Measurements from ENCODE around the gene TMEM218. TPM values are rescaled to one million over a fixed set of nuclear protein-coding genes. Genes with fewer than 3 reads are reported as not detected.

TMEM218 gene
- total and polyA plus RNA-seq, 2 of the 8 experiments (the other 6 are each of a cell fraction or from before 2014, with no cell fraction given): 17.0 to 33.5 TPM

DNA sequence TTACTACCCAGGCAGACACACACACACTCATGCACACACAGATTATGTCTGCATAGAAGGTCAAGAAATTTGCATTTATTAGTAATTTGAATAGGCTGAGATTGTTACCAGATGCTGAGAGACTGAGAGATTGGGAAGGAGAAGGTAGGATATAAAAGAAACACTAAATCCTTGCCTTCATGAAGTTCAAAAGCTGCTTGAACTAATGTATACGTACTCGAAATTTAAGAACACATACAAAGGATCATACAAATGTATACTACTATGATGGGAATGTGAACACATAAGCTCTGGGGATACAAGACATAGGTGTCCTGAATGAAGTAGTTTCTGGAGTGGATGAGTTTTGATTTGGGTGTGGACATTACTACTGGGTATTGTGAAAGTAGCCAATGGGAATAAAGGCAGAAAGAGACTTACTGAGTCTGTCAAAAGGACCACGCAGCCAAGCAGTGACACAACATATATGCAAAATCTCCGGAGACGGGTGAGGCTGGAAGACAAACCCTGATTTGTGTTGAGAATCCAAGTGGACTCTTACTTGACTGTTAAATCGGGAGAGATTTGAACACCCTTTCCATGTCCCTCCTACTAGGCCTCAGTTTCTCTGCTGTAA, 45.8 kb upstream of the TMEM218 start:
- Histone ChIP-seq H3K36me3 (ENCODE audit: control insufficient read depth in 2 of 4, insufficient read depth in 4 of 4, low read length in 3 of 4) (no peaks in the 10 kb centered on the region; a peak in 1 of 8 replicates), H2BK120ac (replicated peaks; ENCODE audit: low read depth, low read length) (no peak overlapping the region), H3K27me3 (replicated peaks in 1 of 4; ENCODE audit: control insufficient read depth in 3 of 4, extremely low read depth in 1 of 4, insufficient read depth in 3 of 4, low read length in 3 of 4) (no peaks in the 10 kb centered on the region; a peak in 2 of 7 replicates), H3K4ac (replicated peaks; ENCODE audit: insufficient read length, low read depth, low read length) (no peak overlapping the region), H3K9ac (replicated peaks in 1 of 4; ENCODE audit: extremely low read depth in 1 of 4, low read depth in 3 of 4, low read length in 3 of 4) (no peak overlapping the region), H3K56ac (replicated peaks; ENCODE audit: insufficient read length, low read depth, low read length) (no peak overlapping the region), H3K79me1 (ENCODE audit: low read depth, low read length) (no peaks in the 10 kb centered on the region), H2BK5ac (ENCODE audit: low read depth, low read length) (no peak overlapping the region), H3K27ac (ENCODE audit: low read depth, low read length) (no peak overlapping the region), H3K4me3 (ENCODE audit: extremely low read depth in 1 of 4, insufficient read depth in 2 of 4, low read depth in 3 of 4, low read length in 4 of 4) (no peak overlapping the region), H2BK20ac (ENCODE audit: low read length) (no peak overlapping the region), H3K79me2 (ENCODE audit: control insufficient read depth in 1 of 2, insufficient read depth in 2 of 2, low read length in 2 of 2) (no peaks in the 10 kb centered on the region; a peak in 1 of 4 replicates), H2AK5ac (ENCODE audit: low read depth, low read length) (no peak overlapping the region), H3K23ac (ENCODE audit: insufficient read length) (no peak overlapping the region), H2BK15ac (ENCODE audit: low read length) (no peak overlapping the region), H3K18ac (ENCODE audit: extremely low read depth, low read length) (no peak overlapping the region), H3K4me1 (replicated peaks in 1 of 4; ENCODE audit: control insufficient read depth in 3 of 4, insufficient read depth in 4 of 4, low read length in 3 of 4) (peaks cover 0 to 3% (median under 1%) of the 10 kb centered on the region in 4 experiments; a peak in 1 of 7 replicates), H4K20me1 (replicated peaks in 1 of 2; ENCODE audit: control insufficient read depth in 1 of 2, insufficient read depth in 2 of 2, low read length in 2 of 2) (no peaks in the 10 kb centered on the region), H4K5ac (ENCODE audit: insufficient read length, low read depth, low read length) (no peak overlapping the region), H4K8ac (ENCODE audit: extremely low read depth, insufficient read depth, low read length) (no peak overlapping the region), H3K4me2 (ENCODE audit: insufficient read depth in 1 of 2, low read depth in 2 of 2, low read length in 2 of 2) (no peak overlapping the region), H2BK12ac (ENCODE audit: low read depth, low read length) (no peak overlapping the region), H3K14ac (ENCODE audit: insufficient read length) (no peak overlapping the region), H2AFZ (ENCODE audit: low read length) (no peak overlapping the region), H3K9me3 (ENCODE audit: insufficient read depth in 2 of 2, low read depth in 1 of 2, low read length in 1 of 2) (peaks cover 0 to 6% of the 10 kb centered on the region in 2 experiments; a peak in 1 of 4 replicates), H4K91ac (replicated peaks; ENCODE audit: insufficient read length, low read length) (no peak overlapping the region), H3K23me2 (ENCODE audit: low read depth, low read length) (peaks cover 2% of the 10 kb centered on the region; the same call in 1 of the 2 replicates)
- ChIA-PET CTCF (ENCODE audit: partially characterized antibody) (interaction anchor here (0.6 to 5.7 kb wide), 10 partner anchors 14 to 248 kb away, joined by 3 to 42 read pairs (median 3); no protein-coding TSS in a partner anchor), POLR2A (ENCODE audit: partially characterized antibody) (no interaction called here)
- 86% methylated on average over 6 of the region's 6 CpGs; no CpG with 5 or more reads in 1 of the 2 experiments for WGBS, 2 experiments (ENCODE audit: extremely low coverage in 1 of 2, insufficient coverage in 1 of 2, insufficient read length in 1 of 2, insufficient replicate concordance in 2 of 2, low coverage in 1 of 2, low lambda C conversion rate in 2 of 2, missing lambda C conversion rate in 1 of 2)
- DNase-seq (ENCODE audit: low read depth in 1 of 2, low spot score in 2 of 2) (no peak), FAIRE-seq (no peak)
- TF ChIP-seq RXRA (IDR thresholded peaks at IDR 0.05; ENCODE audit: insufficient read depth, low read depth, low read length) (no peak), SUZ12 (IDR thresholded peaks at IDR 0.05; ENCODE audit: low read length) (no peak)
